ENCODE results near the gene RAB8A. TPM values are rescaled to one million over a fixed set of nuclear protein-coding genes. Genes with fewer than 3 reads are reported as not detected.

RAB8A gene
- total and polyA plus RNA-seq, 4 donors, result 38.0 to 52.0 (median 44.3) TPM

- Histone ChIP-seq H3K27me3 (ENCODE audit: control insufficient read depth in 4 of 4, insufficient read depth in 4 of 4, low read length in 3 of 4) (no peaks in the 10 kb centered on the region), H3K9me3 (ENCODE audit: control insufficient read depth in 4 of 4, low read length in 3 of 4) (no peaks in the 10 kb centered on the region), H3K36me3 (ENCODE audit: control insufficient read depth in 4 of 4, insufficient read depth in 3 of 4, low read depth in 1 of 4, low read length in 3 of 4) (no peaks in the 10 kb centered on the region), H3K4me1 (ENCODE audit: control insufficient read depth in 4 of 4, insufficient read depth in 4 of 4, low read length in 3 of 4) (peaks cover 0 to 4% (median 0%) of the 10 kb centered on the region in 4 donors), H3K27ac (ENCODE audit: low read depth in 1 of 2, low read length in 2 of 2) (no peak overlapping the region), H3K4me3 (ENCODE audit: low read depth in 1 of 3, low read length in 3 of 3) (no peak overlapping the region), H3K9ac (ENCODE audit: low read depth in 1 of 2, low read length in 2 of 2) (no peak overlapping the region)
- 82% methylated on average over 7 of the region's 7 CpGs for WGBS
- TF ChIP-seq ZBTB33 (IDR thresholded peaks at IDR 0.05) (no peak), ATF3 (IDR thresholded peaks at IDR 0.05) (no peak), YY1 (IDR thresholded peaks at IDR 0.05) (no peak), RAD21 (IDR thresholded peaks at IDR 0.05) (no peak), NR2F2 (IDR thresholded peaks at IDR 0.05) (no peak), HNF4A (conservative IDR thresholded peaks at IDR 0.05) (no peak), CTCF (IDR thresholded peaks at IDR 0.05; ENCODE audit: low read depth, low read length, missing input control) (no peak), JUND (IDR thresholded peaks at IDR 0.05) (no peak), REST (IDR thresholded peaks at IDR 0.05) (no peak), GABPA (IDR thresholded peaks at IDR 0.05 in 1 of 2, conservative IDR thresholded peaks at IDR 0.05 in 1 of 2) (no peak), RXRA (IDR thresholded peaks at IDR 0.05) (no peak), HNF4G (IDR thresholded peaks at IDR 0.05) (no peak), SP1 (IDR thresholded peaks at IDR 0.05) (no peak), FOXA2 (IDR thresholded peaks at IDR 0.05) (no peak), FOXA1 (IDR thresholded peaks at IDR 0.05) (no peak), EGR1 (IDR thresholded peaks at IDR 0.05; ENCODE audit: low read depth in 2 of 2) (no peak), TAF1 (conservative IDR thresholded peaks at IDR 0.05) (no peak), MAX (IDR thresholded peaks at IDR 0.05) (no peak)
- no peak for DNase-seq (ENCODE audit: low spot score)
Observed at GRCh38 chr19:16073481-16073880, 38.2 kb upstream of the RAB8A start.
